Activated effector memory CD4-positive, alpha-beta T cell treated with Interleukin-2 at 50 U/mL for 16 hours (primary cell): ENCODE results near the gene HOXC11.

Experiments
- DNase-seq: peaks from one replicate; pipeline ENCODE4 v3.0.0-alpha.2; 2020

HOXC11 gene

DNA sequence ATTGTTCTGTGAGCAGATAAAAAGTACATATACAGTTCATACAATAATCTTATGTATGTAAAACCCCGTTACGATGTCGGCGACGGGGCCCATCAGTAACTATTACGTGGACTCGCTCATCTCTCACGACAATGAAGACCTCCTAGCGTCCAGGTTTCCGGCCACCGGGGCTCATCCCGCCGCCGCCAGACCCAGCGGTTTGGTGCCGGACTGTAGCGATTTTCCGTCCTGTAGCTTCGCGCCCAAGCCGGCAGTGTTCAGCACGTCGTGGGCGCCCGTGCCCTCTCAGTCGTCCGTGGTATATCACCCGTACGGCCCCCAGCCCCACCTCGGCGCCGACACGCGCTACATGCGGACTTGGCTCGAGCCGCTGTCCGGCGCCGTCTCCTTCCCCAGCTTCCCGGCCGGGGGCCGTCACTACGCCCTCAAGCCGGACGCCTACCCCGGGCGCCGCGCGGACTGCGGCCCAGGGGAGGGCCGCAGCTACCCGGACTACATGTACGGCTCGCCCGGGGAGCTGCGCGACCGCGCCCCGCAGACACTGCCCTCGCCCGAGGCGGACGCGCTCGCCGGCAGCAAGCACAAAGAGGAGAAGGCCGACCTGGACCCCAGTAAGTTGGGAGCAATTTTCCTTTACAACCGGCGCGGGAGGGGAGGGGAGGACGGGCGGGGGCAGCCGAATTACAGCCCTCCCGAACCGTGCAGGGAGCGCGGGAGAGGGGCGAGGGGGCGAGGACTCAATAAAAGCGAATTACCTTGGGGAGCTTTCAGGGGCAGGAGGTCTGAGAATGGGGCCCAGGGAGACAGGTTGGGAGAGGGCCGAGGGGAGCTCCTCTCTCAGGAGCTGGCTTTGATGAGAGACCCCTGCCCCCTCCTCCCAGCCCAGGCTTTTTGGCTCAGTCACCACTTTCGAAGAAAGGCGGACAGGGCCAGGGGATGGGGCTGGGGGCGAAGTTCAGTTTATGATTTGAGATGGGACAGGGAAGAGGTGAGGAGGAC, 27.5 kb downstream of the HOXC11 start, which contains the start of gene HOXC9:
TSS of gene HOXC9 (plus strand) at position 46 of the 999 bp plus-strand sequence. CDS start at position 74, 28 bp downstream.
- DNase-seq = no peak

DNA sequence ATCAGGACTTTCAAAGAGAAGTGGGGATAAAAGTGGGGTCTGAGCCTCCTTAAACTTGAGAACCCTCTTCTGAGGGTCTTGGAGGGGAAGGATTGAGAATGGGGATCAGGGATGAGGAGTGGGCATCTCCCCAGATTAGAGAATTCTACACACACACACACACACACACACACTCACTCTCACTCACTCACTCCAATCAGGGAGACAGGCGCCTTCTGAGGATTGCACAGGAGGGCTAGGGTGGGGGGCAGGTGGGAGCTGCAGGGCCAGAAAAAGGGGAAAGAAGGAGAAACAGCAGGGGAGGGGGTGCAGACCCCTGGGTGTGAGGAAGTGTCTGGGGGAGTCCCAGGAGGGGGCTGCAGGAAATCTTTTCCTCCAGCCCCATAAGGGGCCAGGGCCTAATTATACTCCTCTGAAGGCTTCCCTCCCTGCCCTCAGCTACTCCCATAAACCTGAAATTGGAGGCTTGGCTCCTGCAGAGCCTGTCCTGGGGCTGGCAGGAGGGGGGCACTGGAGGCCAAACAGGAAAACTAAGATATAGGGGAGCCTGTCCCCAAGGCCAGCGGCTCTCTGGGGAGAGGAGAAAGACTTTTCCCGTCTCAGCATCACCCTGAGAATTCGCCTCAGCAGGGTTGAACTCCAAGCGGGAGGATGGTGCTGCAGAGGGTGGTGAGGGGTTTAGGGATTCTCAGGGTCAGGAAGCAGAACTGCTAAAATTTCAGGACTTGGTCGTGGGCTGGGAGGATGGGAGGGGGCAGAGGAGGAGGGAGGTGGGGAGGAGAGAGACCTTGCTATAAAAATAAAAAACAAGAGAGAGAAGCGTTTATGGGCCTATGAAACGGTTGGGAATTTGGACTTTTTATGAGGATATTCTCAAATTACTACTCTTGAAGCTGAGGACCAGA, 28.6 kb downstream of the HOXC11 start:
- DNase-seq = no peak

DNA sequence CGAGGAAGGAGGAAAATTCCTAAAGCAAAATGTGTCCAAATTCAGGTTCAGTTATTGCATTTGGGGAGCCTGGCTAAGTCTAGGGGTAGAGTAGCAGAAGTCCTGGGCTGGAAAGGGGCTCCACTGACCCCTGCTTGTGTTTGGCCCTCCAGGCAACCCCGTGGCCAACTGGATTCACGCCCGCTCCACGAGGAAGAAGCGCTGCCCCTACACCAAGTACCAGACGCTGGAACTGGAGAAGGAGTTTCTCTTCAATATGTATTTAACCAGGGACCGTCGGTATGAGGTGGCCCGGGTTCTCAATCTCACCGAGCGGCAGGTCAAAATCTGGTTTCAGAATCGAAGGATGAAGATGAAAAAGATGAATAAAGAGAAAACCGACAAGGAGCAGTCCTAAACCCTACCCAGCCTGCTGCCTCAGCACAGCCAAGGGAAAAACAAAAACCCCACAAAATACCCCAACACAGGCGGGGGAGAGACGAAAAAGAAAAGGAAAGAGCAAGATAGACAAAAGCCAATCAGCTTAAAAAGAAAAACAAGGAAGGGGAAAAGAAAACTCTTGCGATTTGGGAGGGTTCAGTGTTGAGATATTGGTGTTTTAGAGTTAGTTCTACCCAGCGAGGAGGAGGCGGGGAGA, 29.5 kb downstream of the HOXC11 start:
- no peak for DNase-seq

DNA sequence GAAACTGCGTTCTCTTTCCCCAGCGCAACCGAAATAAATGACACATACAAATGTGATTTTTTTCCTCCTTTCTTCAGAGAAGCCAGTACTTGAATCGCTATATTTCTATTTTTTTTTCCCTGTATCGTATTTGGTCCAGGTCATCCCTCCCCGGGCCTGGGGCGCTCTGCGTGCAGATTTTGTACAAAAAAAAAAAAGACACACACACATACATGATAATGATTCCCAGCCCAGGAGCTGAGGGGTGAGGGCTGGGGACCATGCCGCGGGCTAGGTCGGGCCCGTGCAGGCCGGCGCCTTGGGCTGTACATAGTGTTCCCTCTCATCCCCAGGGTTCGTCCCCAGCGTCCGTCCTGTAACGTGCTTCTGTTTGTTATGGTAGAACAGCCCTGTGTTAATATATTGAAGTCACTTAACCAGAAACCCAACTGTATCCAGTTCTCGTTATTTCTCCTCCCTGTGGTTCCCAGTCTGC, 30.0 kb downstream of the HOXC11 start:
- no peak for DNase-seq

DNA sequence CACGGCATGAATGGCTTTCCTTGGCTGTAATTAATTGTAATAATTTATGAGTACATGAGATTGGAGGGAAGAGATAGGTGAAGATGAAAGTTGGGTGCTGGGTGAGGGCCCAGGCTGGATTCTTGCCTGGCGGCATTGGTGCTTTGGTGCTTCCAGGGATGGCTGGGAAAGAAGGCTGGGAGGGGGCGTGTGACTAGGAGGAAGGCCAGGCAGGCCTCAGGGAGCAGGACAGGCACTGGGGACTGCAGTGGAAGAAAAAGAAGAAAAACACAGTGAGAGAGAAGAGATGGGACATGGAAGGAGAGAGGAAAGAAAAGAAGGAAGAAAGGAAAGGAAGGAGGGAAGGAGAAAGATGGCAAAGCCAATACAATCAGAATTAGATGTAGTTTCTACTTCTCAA, 30.7 kb downstream of the HOXC11 start:
- no peak for DNase-seq

DNA sequence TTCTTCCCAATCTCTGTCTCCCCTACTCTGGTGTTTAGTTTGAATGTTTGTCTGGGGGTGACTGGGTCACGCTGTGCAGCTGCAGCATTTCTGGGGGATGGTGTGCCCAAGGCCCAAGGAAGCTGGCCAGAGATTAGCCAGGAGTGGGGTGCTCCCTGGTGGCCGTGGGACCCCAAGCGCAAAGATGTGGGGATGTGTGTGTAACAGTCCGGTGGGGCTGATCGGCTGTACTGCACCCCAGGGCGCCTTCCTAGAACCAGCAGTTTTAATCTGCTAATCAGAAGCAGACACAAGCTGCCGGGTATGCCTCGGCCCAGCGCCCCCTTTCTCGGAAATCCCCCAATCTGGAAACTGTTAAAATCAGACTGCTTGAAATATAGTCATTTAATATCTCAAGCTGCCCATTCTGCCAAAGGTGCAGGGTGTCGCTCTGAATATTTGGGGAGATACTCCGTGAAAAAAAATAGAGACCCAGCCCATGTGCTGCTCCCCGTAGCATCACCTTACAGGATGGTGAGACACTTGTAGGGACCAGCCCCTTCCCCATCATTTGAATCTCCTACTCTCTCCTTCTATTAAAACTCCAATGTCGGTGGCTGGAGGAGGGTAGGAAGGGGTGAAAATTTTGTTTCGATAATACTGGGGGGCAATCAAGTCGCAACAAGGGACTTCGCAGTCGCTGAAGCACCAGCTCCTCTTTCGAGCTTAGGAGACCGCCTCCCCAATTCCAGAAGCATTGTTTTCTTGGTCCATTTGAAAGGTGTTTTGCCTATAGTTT, 31.3 kb downstream of the HOXC11 start:
- no peak for DNase-seq

DNA sequence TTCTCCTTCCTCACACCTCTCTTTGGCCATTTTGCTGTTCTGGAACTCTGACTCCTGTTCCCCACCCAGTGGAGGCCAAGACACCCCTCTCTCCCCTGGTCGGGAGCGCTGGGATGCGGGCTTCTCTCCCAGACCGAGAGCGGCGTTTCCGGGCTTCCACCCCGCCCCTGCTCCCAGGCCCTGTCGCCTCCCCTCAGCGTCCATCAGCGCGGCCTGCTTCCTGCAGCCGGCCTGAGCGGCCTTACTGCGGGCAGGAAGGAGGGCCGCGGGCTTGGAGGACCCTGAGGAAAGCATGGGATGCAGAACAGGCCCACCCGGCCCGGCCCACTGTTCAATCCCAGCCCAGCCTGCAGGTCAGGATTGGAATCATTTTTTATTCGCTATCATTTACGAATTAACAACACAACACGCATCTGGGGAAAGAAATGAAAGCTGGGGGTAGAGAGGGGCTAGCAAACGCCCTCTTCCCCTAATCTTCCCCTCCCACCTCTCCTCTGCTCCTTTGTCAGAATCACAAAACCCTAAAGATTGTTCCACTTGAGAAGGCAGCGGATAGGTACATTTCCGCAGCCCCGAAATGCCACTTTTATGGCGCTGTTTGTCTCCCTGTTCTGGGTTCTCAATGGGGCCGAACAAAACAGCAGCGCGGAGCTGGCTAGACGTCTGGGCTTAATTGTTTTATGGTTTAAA, 32.1 kb downstream of the HOXC11 start:
- DNase-seq = no peak

DNA sequence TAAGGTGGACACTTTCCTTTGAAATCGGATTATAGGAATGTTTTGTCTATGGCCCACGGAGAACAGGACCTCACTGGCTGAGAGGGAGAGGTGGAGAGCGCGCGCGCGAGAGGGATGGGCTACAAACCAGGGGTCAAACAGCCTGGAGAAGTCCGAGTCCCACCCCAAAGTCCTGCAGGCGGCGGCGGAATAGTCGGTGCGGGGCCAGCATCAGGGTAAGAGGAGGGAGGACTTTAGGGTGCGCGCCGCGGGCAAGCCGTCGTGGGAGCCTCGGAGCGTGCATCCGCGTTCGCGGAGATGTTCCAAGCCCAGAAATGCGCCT, 32.6 kb downstream of the HOXC11 start:
- no peak for DNase-seq

DNA sequence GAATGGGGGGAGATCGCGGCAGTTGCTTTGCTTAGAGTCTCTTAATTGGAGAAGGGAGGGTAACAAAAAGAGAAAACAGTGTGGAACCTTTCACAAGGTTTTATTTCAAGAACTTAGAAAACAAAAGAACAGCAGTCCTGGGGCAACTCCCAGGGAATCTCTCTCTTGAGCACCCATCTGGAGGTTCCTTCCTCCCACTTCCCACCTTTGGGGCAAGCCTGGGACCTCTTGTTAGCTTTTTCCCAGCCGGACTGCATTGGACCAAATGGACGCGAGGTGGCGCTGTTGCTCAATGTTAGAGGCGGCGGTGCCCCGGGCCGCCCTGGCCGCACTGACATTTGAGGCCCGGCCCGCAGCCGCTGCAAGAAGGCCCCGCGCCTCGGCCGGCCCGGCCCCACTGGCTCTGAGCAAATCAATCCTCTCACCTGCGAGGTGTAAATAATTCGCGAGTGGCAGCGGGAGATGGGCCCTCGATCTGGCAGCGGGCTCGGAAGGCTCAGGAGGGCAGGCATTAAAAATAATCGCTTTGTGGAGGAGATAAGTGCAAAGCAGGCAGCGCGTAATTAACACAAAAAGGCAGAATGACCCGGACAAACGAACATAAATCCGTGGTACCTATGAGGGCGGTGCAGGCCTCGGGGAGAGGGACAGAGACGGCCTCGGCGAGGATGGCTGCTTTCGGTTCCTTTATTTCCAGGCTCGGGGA, 33.1 kb downstream of the HOXC11 start:
- DNase-seq = peak; percentile 69

DNA sequence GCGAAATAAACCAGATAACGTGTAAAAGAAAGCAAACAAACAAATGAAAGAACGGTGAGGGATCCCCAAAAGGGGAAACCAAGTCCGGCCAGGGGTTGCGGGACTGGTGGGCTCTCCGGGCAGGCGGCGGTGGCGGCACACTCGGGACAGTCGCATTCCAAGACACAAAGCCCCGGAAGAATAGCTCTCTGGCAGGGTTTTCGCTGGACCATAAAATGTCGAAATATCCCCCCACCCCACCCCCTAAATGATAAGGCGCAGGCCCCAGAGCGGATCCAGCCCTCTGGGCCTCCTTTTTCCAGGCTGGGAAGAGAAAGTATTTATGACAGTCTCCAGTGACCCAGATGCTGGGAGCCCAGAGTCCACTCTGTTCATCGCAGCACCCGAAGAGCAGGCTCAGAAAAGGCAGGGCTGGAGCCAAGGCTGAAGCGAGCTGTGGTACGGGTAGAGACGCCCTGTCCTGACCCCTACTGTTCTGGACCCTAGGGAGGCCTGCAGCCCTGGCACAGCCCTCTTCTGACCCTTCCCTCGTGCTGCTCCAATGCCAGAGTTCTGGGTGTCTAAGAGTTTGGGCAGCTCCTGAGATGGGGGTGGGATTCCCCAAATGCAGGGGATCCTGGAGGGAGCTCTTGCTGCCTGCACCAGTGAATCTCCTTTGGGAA, 33.8 kb downstream of the HOXC11 start:
- DNase-seq = no peak

DNA sequence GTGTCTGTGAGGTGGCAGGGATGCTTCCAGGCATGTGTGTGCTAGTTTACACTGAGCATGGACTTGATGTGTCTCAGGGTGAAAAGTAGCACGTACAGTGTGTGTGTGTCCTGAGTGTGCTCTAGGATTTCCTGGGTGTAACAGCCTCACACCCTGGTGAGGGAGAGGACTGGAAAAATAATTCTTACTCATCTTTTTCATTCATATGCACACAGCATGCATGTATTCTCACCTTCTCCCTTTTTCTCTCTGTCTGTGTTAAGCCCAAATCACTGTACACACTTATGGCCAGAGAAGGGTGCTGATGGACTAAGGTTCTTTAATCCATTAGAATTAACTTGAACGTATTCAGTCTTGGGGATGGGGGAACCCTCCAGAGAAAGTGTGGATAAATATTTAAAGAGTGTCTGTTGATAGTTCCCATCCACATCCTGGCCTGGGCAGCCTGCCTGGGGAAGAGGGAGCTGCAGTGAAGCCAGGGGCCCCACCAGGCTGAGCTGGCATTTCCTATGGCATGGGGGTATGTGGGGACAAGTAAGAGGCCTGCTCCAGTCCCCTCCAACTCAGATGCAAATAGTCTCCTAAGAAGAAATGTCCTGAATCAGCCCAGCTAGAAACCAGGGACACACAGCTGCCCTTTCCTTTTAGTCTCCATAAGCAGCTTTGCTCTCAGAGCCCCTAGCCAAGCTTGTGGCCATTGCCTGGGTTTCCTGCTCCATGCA, 34.8 kb downstream of the HOXC11 start:
- no peak for DNase-seq

DNA sequence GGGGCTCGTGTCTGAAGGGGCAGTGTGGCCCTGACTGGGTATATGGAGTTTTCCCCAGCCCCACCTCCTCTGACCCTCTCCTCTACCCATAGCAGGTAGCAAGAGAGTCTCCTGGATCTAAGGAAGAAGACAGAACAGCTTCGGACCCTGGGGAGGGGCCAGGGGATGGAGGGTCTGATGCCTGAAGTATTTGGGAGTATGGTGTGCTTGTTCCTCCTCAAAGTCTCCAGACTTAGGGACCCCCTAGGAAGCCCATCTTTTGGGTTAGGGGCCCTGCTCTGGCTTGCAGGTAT, 35.3 kb downstream of the HOXC11 start:
- no peak for DNase-seq

DNA sequence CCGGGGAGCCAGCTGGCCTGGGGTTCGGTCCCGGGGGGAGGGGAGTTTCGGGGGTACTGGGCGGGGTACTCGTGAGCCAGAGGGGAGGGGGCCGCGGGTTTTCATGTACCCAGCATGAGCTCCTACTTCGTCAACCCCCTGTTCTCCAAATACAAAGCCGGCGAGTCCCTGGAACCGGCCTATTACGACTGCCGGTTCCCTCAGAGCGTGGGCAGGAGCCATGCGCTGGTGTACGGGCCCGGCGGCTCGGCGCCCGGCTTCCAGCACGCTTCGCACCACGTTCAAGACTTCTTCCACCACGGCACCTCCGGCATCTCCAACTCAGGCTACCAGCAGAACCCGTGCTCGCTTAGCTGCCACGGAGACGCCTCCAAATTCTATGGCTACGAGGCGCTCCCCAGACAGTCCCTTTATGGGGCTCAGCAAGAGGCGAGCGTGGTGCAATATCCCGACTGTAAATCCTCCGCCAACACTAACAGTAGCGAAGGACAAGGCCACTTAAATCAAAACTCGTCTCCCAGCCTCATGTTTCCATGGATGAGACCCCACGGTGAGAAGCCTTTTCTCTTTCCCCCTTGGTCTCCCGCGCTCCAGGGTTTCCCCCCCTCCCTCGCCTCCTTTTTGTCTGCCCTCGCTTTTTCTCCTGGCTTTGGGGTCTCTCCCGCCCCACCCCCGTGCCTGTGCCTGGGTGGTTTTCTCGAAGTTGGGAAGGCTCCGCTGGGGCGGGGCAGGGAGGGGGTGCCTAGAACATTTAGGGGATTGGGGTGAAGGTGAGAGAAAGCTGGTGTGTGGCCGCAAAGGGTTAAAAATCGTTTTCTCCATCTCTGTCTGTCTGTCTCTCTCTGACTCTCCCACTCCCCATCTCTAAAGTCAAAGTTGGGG, 36.5 kb downstream of the HOXC11 start:
- no peak for DNase-seq

DNA sequence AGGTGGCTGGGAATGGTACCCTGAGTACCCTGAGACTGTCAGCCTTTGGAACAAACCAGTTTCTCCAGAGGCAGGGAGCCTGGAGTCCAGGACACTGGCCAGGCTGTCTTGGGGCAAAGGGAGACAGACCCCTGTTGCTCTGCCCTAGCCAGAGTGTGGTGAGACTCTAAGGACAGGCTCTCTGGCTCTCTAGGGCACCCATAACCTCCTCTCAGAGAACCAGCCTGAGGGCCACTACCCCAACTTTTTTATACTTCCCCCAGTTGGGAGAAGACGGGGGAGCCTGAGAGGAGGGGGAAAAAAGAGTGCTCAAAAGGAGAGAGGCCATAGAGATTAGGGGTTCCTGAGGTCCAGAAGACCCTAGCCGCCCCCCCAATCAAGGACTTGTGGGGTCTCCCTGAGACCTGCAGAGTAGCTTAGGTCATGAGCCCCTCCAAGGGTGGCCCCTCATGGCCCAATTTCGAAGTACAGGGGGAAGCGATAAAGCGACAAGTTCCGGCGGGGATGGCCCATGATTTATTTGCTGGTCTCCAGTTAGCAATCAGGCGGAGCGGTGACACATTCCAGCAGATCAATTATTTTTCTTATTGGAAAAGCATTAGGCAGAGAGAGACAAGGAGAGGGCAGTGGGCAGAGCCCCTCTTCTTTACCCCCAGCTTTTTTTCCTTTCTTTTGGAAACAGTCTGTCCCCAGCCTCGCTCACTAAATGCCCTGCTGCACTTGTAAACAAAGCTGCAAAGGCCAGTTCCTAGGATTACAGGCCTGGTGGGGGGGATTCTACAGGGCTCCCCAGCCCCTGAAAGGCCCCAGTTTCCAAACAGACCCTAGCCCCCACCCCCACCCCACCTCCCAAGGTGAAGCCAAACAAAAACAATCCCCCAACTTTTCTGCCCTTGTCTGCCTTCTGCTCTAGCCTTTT, 37.4 kb downstream of the HOXC11 start:
- no peak for DNase-seq

DNA sequence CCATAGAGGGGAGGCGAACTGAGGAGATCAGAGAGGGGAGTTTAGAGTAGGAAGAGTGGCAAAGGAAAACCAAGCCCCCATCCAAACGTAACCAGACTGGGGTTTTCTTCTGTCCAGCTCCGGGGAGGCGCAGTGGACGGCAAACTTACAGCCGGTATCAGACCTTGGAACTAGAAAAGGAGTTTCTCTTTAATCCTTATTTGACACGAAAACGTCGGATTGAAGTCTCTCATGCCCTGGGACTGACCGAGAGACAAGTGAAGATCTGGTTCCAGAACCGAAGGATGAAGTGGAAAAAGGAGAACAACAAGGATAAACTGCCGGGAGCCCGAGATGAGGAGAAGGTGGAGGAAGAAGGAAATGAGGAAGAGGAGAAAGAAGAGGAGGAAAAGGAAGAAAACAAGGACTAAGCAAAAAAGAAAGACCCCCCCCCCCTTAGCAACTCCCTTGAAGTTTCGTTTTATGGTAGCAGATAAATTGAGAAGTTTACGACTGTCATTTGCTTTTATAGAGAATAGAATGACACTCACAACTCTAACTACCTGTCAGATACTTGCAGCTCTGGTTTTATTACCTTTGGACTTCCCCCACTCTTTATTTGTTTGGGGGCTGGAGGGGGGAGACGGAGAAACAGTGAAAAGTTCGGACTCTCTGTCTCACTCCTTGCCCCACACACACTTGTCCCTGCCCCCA, 38.2 kb downstream of the HOXC11 start:
- DNase-seq = no peak

DNA sequence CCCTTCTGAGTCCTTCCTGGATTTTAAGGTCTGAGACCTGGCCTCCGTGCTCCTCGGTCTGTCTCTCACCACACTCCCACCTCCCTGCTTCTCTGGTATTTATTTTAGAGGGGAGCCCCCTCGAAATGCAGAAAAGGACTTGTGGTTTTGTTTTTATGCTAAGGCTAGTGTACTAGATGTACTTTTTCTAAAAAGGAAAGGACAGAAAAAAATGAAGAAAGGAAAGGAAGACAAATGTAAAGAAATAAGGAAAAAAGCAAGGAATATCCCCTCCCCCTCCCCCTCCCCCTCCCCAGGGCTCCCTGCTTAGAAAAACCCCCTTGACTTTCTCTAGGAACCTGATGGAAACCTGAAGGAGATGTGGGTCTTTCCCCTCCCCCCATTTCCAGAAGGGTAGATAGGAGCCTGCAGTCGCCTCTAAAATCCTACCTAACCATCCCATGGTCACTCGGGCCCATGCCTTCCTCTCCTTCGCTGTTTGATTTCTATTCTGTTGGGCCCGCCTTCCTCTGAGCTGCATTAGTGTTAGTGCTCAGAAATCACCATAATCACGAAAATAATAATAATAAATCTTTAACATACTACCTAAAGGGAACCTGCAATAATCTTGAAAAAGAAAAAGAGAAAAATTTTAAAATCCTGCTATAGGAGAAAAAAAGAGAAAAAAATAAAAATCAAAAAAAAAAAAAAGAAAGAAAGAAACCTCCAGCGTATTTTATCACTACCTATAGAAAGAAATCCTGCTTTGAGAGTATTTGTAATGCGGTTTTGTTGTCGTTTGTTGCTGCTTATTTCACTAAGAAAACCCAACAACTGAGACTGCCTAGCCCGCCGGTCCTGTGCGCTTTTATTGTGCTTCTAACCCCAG, 39.0 kb downstream of the HOXC11 start:
- DNase-seq = no peak
